ENCODE results near the gene MVB12B.

GRCh38 chr9:126478216-126478981, 151.8 kb downstream of the MVB12B start:
- TF ChIP-seq MAX (IDR thresholded peaks at IDR 0.05): no peak
- no peak for TF ChIP-seq EP300 (IDR thresholded peaks at IDR 0.05; ENCODE audit: borderline replicate concordance)
- no peak for TF ChIP-seq TCF12 (IDR thresholded peaks at IDR 0.05; ENCODE audit: low read depth)
- TF ChIP-seq EGR1 (IDR thresholded peaks at IDR 0.05): no peak
- TF ChIP-seq REST (IDR thresholded peaks at IDR 0.05; ENCODE audit: low read depth): no peak
- TF ChIP-seq RAD21 (IDR thresholded peaks at IDR 0.05; ENCODE audit: low read depth): no peak
- no peak for TF ChIP-seq YY1 (IDR thresholded peaks at IDR 0.05; ENCODE audit: low read depth)
- no peak for TF ChIP-seq TAF1 (IDR thresholded peaks at IDR 0.05; ENCODE audit: low read depth)
- TF ChIP-seq CEBPB (IDR thresholded peaks at IDR 0.05): no peak
- TF ChIP-seq CREB1 (IDR thresholded peaks at IDR 0.05; ENCODE audit: low read depth): no peak
- TF ChIP-seq USF1 (IDR thresholded peaks at IDR 0.05): no peak
- no peak for TF ChIP-seq NFIC (IDR thresholded peaks at IDR 0.05)

All from Ishikawa (cell line).